IMR-90 (cell line): ENCODE results near the gene AARSD1. TPM values are rescaled to one million over a fixed set of nuclear protein-coding genes. Genes with fewer than 3 reads are reported as not detected.

ENCODE experiments used
- ATAC-seq: fragments of 200-7000 bp; cut with Tn5 transposase; 2 replicates; pipeline ENCODE4 v1.9.1; 2020; ENCODE audit warnings: low read depth, mild to moderate bottlenecking, moderate library complexity
- BruUV-seq: library from RNA; stranded (reverse); fragments of 400-500 nt; replicated peaks from 2 replicates; lab custom pipeline; 2021; lab: Mats Ljungman, UMichigan
- CTCF ChIA-PET: fragments of 300-600 bp; formaldehyde crosslinking; extraction: SDS; loops from one replicate; lab custom pipeline; 2021; ENCODE audit warnings: antibody characterized with exemption; lab: Yijun Ruan, JAX
- POLR2A ChIA-PET: fragments of 300-600 bp; sonication (Branson Sonifier 250); formaldehyde crosslinking; loops from one replicate; lab custom pipeline; 2022; ENCODE audit warnings: antibody characterized with exemption; ENCODE audit not compliant: unreplicated experiment; lab: Charles Lee
- DNase-seq: peaks from one replicate; pipeline ENCODE4 v3.0.0; 2013
- H2AFZ ChIP-seq: replicated peaks from 2 replicates; pipeline ENCODE3; 2013; ENCODE audit warnings: low read length, mild to moderate bottlenecking; ENCODE audit not compliant: poor library complexity
- H2AK5ac ChIP-seq: 2 replicates; pipeline ENCODE4 v1.6.1; 2013; ENCODE audit warnings: low read depth, low read length, inconsistent platforms
- H2AK9ac ChIP-seq: replicated peaks from 2 replicates; pipeline ENCODE3; 2013; ENCODE audit warnings: mild to moderate bottlenecking, low read depth, low read length, moderate library complexity; ENCODE audit not compliant: poor library complexity
- H2BK120ac ChIP-seq: 2 replicates; pipeline ENCODE4 v1.6.1; 2013; ENCODE audit warnings: low read depth, low read length, inconsistent platforms
- H2BK15ac ChIP-seq: 3 replicates; pipeline ENCODE4 v1.6.1; 2013; ENCODE audit warnings: low read depth, low read length, inconsistent platforms
- H2BK20ac ChIP-seq: 2 replicates; pipeline ENCODE4 v1.6.1; 2013; ENCODE audit warnings: low read depth, mild to moderate bottlenecking, inconsistent platforms, low read length, moderate library complexity
- H2BK5ac ChIP-seq: 2 replicates; pipeline ENCODE4 v1.6.1; 2013; ENCODE audit warnings: mild to moderate bottlenecking, low read depth, low read length, inconsistent platforms; ENCODE audit not compliant: poor library complexity, severe bottlenecking
- H3K14ac ChIP-seq: replicated peaks from 2 replicates; pipeline ENCODE4 v1.6.1; 2013; ENCODE audit warnings: low read depth, low read length, inconsistent platforms
- H3K18ac ChIP-seq: 2 replicates; pipeline ENCODE4 v1.6.1; 2013; ENCODE audit warnings: low read depth, low read length, control low read depth
- H3K23ac ChIP-seq: 2 replicates; pipeline ENCODE4 v1.6.1; 2013; ENCODE audit warnings: low read depth, low read length, inconsistent platforms
- H3K27ac ChIP-seq: 2 replicates; pipeline ENCODE4 v1.5.1; 2013; ENCODE audit warnings: mild to moderate bottlenecking, control low read depth, low read length; ENCODE audit not compliant: insufficient read depth
- H3K27me3 ChIP-seq: 2 replicates; pipeline ENCODE4 v1.6.1; 2013; ENCODE audit warnings: low read length; ENCODE audit not compliant: control insufficient read depth, insufficient read depth
- H3K36me3 ChIP-seq: 2 replicates; pipeline ENCODE4 v1.6.1; 2013; ENCODE audit warnings: low read length, mixed read lengths; ENCODE audit not compliant: control insufficient read depth, insufficient read depth
- H3K4ac ChIP-seq: 2 replicates; pipeline ENCODE4 v1.6.1; 2013; ENCODE audit warnings: low read depth, low read length, inconsistent platforms
- H3K4me1 ChIP-seq: 2 replicates; pipeline ENCODE4 v1.6.1; 2013; ENCODE audit warnings: low read length, mixed read lengths; ENCODE audit not compliant: control insufficient read depth, insufficient read depth
- H3K4me2 ChIP-seq: 2 replicates; pipeline ENCODE4 v1.6.1; 2013; ENCODE audit warnings: low read depth, mild to moderate bottlenecking, control low read depth, low read length, moderate library complexity
- H3K4me3 ChIP-seq: 2 replicates; pipeline ENCODE4 v1.5.1; 2013; ENCODE audit warnings: low read depth, mild to moderate bottlenecking, control low read depth, low read length, moderate library complexity; ENCODE audit not compliant: insufficient read depth
- H3K56ac ChIP-seq: 2 replicates; pipeline ENCODE4 v1.6.1; 2013; ENCODE audit warnings: low read length, inconsistent platforms; ENCODE audit not compliant: insufficient read depth; ENCODE audit errors: extremely low read depth
- H3K79me1 ChIP-seq, 2 experiments: 2 replicates each; pipeline ENCODE4 v1.6.1; 2013; ENCODE audit warnings: low read length in 2 of 2, inconsistent platforms in 1 of 2, low read depth in 1 of 2
- H3K9ac ChIP-seq: 2 replicates; pipeline ENCODE4 v1.6.1; 2013; ENCODE audit warnings: low read depth, low read length, control low read depth
- H3K9me1 ChIP-seq: 2 replicates; pipeline ENCODE4 v1.6.1; 2013; ENCODE audit warnings: low read length, inconsistent platforms; ENCODE audit not compliant: insufficient read depth
- H3K9me3 ChIP-seq: 2 replicates; pipeline ENCODE4 v1.6.1; 2013; ENCODE audit warnings: low read length; ENCODE audit not compliant: control insufficient read depth, insufficient read depth
- H4K20me1 ChIP-seq: 2 replicates; pipeline ENCODE4 v1.6.1; 2013; ENCODE audit warnings: low read length, inconsistent platforms; ENCODE audit not compliant: insufficient read depth
- H4K5ac ChIP-seq: 2 replicates; pipeline ENCODE4 v1.6.1; 2013; ENCODE audit warnings: mild to moderate bottlenecking, low read depth, low read length, control low read depth
- H4K8ac ChIP-seq, 2 experiments: 2 replicates each; pipeline ENCODE4 v1.6.1; 2013; ENCODE audit warnings: low read depth in 2 of 2, low read length in 2 of 2, control low read depth in 1 of 2, inconsistent platforms in 1 of 2
- H4K91ac ChIP-seq: 2 replicates; pipeline ENCODE4 v1.6.1; 2013; ENCODE audit warnings: low read depth, low read length, inconsistent platforms; ENCODE audit not compliant: insufficient read depth
- BHLHE40 ChIP-seq: fragments of 150-350 bp; IDR thresholded peaks from 2 replicates; pipeline ENCODE4 v1.6.1; 2016; ENCODE audit warnings: mild to moderate bottlenecking, low read depth, low read length
- CEBPB ChIP-seq: IDR thresholded peaks from 2 replicates; pipeline ENCODE4 v1.6.1; 2012; ENCODE audit warnings: low read depth, low read length, improper control_type of control experiment
- CHD1 ChIP-seq: IDR thresholded peaks from 2 replicates; pipeline ENCODE4 v1.6.1; 2012; ENCODE audit warnings: low read depth, low read length, improper control_type of control experiment
- FOS ChIP-seq: fragments of 150-350 bp; IDR thresholded peaks from 2 replicates; pipeline ENCODE4 v1.6.1; 2016; ENCODE audit warnings: low read depth, low read length
- MAFK ChIP-seq: IDR thresholded peaks from 2 replicates; pipeline ENCODE4 v1.6.1; 2012; ENCODE audit warnings: low read depth, low read length, improper control_type of control experiment
- MAZ ChIP-seq: IDR thresholded peaks from 2 replicates; pipeline ENCODE4 v1.6.1; 2012; ENCODE audit warnings: low read depth, mild to moderate bottlenecking, low read length, improper control_type of control experiment, moderate library complexity, borderline replicate concordance
- MXI1 ChIP-seq: IDR thresholded peaks from 2 replicates; pipeline ENCODE4 v1.6.1; 2012; ENCODE audit warnings: low read depth, mild to moderate bottlenecking, low read length, moderate library complexity, borderline replicate concordance
- NFE2L2 ChIP-seq: fragments of 150-350 bp; IDR thresholded peaks from 2 replicates; pipeline ENCODE4 v1.6.1; 2016; ENCODE audit warnings: low read depth, mild to moderate bottlenecking, low read length
- POLR2A ChIP-seq: IDR thresholded peaks from 2 replicates; pipeline ENCODE4 v1.6.1; 2012; ENCODE audit warnings: mild to moderate bottlenecking, low read depth, low read length
- RAD21 ChIP-seq: IDR thresholded peaks from 2 replicates; pipeline ENCODE4 v1.6.1; 2012; ENCODE audit warnings: low read length, improper control_type of control experiment
- RCOR1 ChIP-seq: IDR thresholded peaks from 2 replicates; pipeline ENCODE4 v1.6.1; 2012; ENCODE audit warnings: mild to moderate bottlenecking, low read length, improper control_type of control experiment; ENCODE audit not compliant: insufficient replicate concordance
- RFX5 ChIP-seq: IDR thresholded peaks from 2 replicates; pipeline ENCODE4 v1.8.0; 2012; ENCODE audit warnings: low read depth, mild to moderate bottlenecking, low read length, moderate library complexity
- WGBS, 2 experiments: methylation state at CpG; one replicate each; pipeline versions ENCODE4 v1.1.5 to v1.1.7; 2013; ENCODE audit warnings: missing lambda C conversion rate in 2 of 2; ENCODE audit not compliant: insufficient read length in 1 of 2; ENCODE audit errors: extremely low coverage in 2 of 2; 5-methylcytosine and 5-hydroxymethylcytosine counted together
- dilution Hi-C: fragments of 300-500 bp; cut with HindIII; formaldehyde crosslinking; loops from one replicate; pipeline ENCODE4 v1.14.3; 2018; ENCODE audit warnings: low sequenced_read_pairs; ENCODE audit not compliant: unreplicated experiment
- in situ Hi-C: fragments of 300-500 bp; cut with MboI; formaldehyde crosslinking; loops from 3 replicates; pipeline ENCODE4 v1.14.3; 2019; ENCODE audit warnings: low sequenced_read_pairs, inconsistent platforms, mixed read lengths
- intact Hi-C: fragments of 100-400 bp; cut with micrococcal nuclease; formaldehyde crosslinking; loops from 2 replicates; pipeline ENCODE4 v1.10.0; 2022
- polyA plus RNA-seq, 3 experiments: library from polyadenylated mRNA; depleted of rRNA; stranded (reverse); fragments of >200 nt; gene quantifications; 2 replicates each; pipeline ENCODE4 v1.2.3, GENCODE V29; 2012; ENCODE audit warnings: low replicate concordance in 1 of 3
- total RNA-seq: library from RNA; depleted of rRNA; stranded (reverse); fragments of >200 nt; gene quantifications from 2 replicates; pipeline ENCODE4 v1.2.3, GENCODE V29; 2012
- TF ChIP-seq, protein P1 (sequence below): fragments of 150-350 bp; IDR thresholded peaks from 2 replicates; pipeline ENCODE4 v1.6.1; 2017; ENCODE audit warnings: mild to moderate bottlenecking, antibody characterized with exemption, low read length, low read depth
- TF ChIP-seq, protein P2 (sequence below): fragments of 150-350 bp; IDR thresholded peaks from 2 replicates; pipeline ENCODE4 v1.6.1; 2016; ENCODE audit warnings: low read depth, mild to moderate bottlenecking, low read length, moderate library complexity, borderline replicate concordance
- TF ChIP-seq, protein P3 (sequence below): conservative IDR thresholded peaks from 2 replicates; pipeline ENCODE4 v1.5.1; 2012; ENCODE audit warnings: mild to moderate bottlenecking, low read depth, low read length, improper control_type of control experiment

AARSD1 gene
- total and polyA plus RNA-seq, 2 of the 4 experiments (the other 2 are of a cell fraction): 55.0 to 58.9 TPM

DNA sequence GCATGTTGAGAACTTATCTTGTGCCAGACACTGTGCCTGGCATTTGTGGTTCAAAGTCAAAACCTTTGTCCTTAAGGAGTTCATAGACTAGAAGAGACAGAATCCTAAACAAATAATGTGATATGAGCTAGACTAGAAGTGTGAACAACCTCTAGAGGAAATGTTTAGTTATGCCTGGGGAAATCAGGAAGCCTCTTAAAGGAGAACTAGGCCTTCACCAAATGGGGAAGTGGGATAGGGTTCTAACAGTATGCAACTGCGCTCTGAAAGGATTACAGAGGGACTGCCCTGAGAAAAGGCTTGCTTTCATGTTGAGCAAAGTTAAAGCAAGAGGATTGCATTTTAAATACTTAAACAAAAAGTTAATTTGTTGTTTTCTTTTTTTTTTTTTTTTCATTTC, 21.0 kb upstream of the AARSD1 start:
- no peak overlapping the region for H3K4me2 ChIP-seq

More for the DNA sequence above, 21.0 kb upstream of the AARSD1 start:
- H3K56ac ChIP-seq: no peak overlapping the region
- no peak overlapping the region for H2BK5ac ChIP-seq
- CTCF ChIA-PET: no interaction called here
- no peak overlapping the region for H3K27ac ChIP-seq
- ATAC-seq (no peak), DNase-seq (no peak)
- H4K91ac ChIP-seq: no peak overlapping the region
- no peak overlapping the region for H3K4ac ChIP-seq
- H2BK20ac ChIP-seq: no peak overlapping the region
- no peak overlapping the region for H2AFZ ChIP-seq
- POLR2A ChIA-PET: interaction anchor here (1.2 kb wide), 1 partner anchor 13 kb away, joined by 3 read pairs; the partner anchor contains the start of gene RPL27
- no peak overlapping the region for H2BK120ac ChIP-seq
- H3K9me3 ChIP-seq: no peaks in the 10 kb centered on the region
- H4K20me1 ChIP-seq: peaks cover 10% of the 10 kb centered on the region; the same call in 1 of the 2 replicates
- H3K4me3 ChIP-seq: no peak overlapping the region
- H3K36me3 ChIP-seq: peaks cover 25% of the 10 kb centered on the region
- no peak overlapping the region for H4K8ac ChIP-seq
- no TSS peak for BruUV-seq
- H3K18ac ChIP-seq: no peak overlapping the region
- H4K5ac ChIP-seq: no peak overlapping the region
- H3K4me1 ChIP-seq: no peaks in the 10 kb centered on the region; the same call in none of the 2 replicates
- no peak overlapping the region for H3K23ac ChIP-seq
- WGBS, 2 experiments: no CpG with 5 or more reads among the region's 1 CpG
- H3K27me3 ChIP-seq: no peaks in the 10 kb centered on the region
- dilution Hi-C loops: no loop called here
- H3K9ac ChIP-seq: no peak overlapping the region
- TF ChIP-seq RAD21 (no peak), POLR2A (no peak), NFE2L2 (no peak), CEBPB (no peak), RFX5 (no peak), MXI1 (no peak), RCOR1 (no peak), MAZ (no peak), MAFK (no peak), BHLHE40 (no peak), CHD1 (no peak), FOS (no peak)
- TF ChIP-seq, protein P1, sequence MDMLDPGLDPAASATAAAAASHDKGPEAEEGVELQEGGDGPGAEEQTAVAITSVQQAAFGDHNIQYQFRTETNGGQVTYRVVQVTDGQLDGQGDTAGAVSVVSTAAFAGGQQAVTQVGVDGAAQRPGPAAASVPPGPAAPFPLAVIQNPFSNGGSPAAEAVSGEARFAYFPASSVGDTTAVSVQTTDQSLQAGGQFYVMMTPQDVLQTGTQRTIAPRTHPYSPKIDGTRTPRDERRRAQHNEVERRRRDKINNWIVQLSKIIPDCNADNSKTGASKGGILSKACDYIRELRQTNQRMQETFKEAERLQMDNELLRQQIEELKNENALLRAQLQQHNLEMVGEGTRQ: no peak
- TF ChIP-seq, protein P2, sequence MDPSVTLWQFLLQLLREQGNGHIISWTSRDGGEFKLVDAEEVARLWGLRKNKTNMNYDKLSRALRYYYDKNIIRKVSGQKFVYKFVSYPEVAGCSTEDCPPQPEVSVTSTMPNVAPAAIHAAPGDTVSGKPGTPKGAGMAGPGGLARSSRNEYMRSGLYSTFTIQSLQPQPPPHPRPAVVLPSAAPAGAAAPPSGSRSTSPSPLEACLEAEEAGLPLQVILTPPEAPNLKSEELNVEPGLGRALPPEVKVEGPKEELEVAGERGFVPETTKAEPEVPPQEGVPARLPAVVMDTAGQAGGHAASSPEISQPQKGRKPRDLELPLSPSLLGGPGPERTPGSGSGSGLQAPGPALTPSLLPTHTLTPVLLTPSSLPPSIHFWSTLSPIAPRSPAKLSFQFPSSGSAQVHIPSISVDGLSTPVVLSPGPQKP: no peak
- TF ChIP-seq, protein P3, sequence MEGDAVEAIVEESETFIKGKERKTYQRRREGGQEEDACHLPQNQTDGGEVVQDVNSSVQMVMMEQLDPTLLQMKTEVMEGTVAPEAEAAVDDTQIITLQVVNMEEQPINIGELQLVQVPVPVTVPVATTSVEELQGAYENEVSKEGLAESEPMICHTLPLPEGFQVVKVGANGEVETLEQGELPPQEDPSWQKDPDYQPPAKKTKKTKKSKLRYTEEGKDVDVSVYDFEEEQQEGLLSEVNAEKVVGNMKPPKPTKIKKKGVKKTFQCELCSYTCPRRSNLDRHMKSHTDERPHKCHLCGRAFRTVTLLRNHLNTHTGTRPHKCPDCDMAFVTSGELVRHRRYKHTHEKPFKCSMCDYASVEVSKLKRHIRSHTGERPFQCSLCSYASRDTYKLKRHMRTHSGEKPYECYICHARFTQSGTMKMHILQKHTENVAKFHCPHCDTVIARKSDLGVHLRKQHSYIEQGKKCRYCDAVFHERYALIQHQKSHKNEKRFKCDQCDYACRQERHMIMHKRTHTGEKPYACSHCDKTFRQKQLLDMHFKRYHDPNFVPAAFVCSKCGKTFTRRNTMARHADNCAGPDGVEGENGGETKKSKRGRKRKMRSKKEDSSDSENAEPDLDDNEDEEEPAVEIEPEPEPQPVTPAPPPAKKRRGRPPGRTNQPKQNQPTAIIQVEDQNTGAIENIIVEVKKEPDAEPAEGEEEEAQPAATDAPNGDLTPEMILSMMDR: no peak
- no peak overlapping the region for H2AK9ac ChIP-seq
- peaks cover 16% of the 10 kb centered on the region for H3K9me1 ChIP-seq
- H2BK15ac ChIP-seq: no peak overlapping the region
- H3K14ac ChIP-seq: no peak overlapping the region
- H3K79me1 ChIP-seq: peaks cover 0 to 61% of the 10 kb centered on the region in 2 experiments
- H2AK5ac ChIP-seq: no peak overlapping the region
- intact Hi-C loops: no loop called here
- in situ Hi-C loops: loop anchor here (25.0 kb wide), 1 partner anchor 377 kb away; no protein-coding TSS in a partner anchor
